ENCODE measurements around the gene GLRX3. TPM values are rescaled to one million over a fixed set of nuclear protein-coding genes. Genes with fewer than 3 reads are reported as not detected.

Gene GLRX3
- total and polyA plus RNA-seq, 12 donors: 34.1 to 130 (median 65.5) TPM

- no peak for TF ChIP-seq CTCF (IDR thresholded peaks at IDR 0.05)
- peaks cover 3 to 23% (median 8%) of the 10 kb centered on the region in 9 donors for H3K4me1 ChIP-seq
- 79 to 87% methylated on average over 25 of the region's 25 CpGs for WGBS, 2 donors
- no peaks in the 10 kb centered on the region for H3K9me3 ChIP-seq
- H3K4me3 ChIP-seq: no peak overlapping the region
- no peak overlapping the region for H3K27ac ChIP-seq
- intact Hi-C loops (cut with DNase I): loop anchor here in 9 of 10 donors (2.0 to 10.0 kb wide), 7 partner anchors 1595 to 1688 kb away; no protein-coding TSS in a partner anchor
- DNase-seq (peak in 1 of 2 donors; percentile 36), ATAC-seq (peak in 6 of 8 donors; percentile 2 to 15 (median 6))
- peaks cover 0 to 15% (median 0%) of the 10 kb centered on the region in 7 donors for H3K27me3 ChIP-seq
- H3K36me3 ChIP-seq: peaks cover 0 to 35% (median 6%) of the 10 kb centered on the region in 9 donors
Measured at GRCh38 chr10:130189608-130190054, 53.4 kb downstream of the GLRX3 start.

- Histone ChIP-seq H3K4me3 (peak overlapping the region; percentile 23 to 68 (median 64)), H3K9me3 (no peaks in the 10 kb centered on the region), H3K27me3 (peaks cover 0 to 15% (median 0%) of the 10 kb centered on the region in 7 donors), H3K27ac (peak overlapping the region in 2 of 10 donors; percentile 34 to 42), H3K4me1 (peaks cover 3 to 23% (median 8%) of the 10 kb centered on the region in 9 donors), H3K36me3 (peaks cover 0 to 30% (median under 1%) of the 10 kb centered on the region in 9 donors)
- TF ChIP-seq CTCF (IDR thresholded peaks at IDR 0.05): peak; percentile 100
- DNase-seq (peak; percentile 85 to 90), ATAC-seq (peak; percentile 84 to 93 (median 88))
- intact Hi-C loops (cut with DNase I): loop anchor here in 9 of 10 donors (2.0 to 10.0 kb wide), 7 partner anchors 1595 to 1687 kb away; no protein-coding TSS in a partner anchor
- 1 to 2% methylated on average over 80 to 81 of the region's 81 CpGs for WGBS, 2 donors
Measured at GRCh38 chr10:130190055-130190736, 54.0 kb downstream of the GLRX3 start.

- H3K36me3 ChIP-seq: peaks cover 0 to 24% (median 0%) of the 10 kb centered on the region in 9 donors
- no peak for DNase-seq
- peak overlapping the region; percentile 23 to 68 (median 64) for H3K4me3 ChIP-seq
- 13 to 15% methylated on average over 25 of the region's 25 CpGs for WGBS, 2 donors
- H3K4me1 ChIP-seq: peaks cover 3 to 23% (median 8%) of the 10 kb centered on the region in 9 donors
- peak in 6 of 8 donors; percentile 3 to 38 (median 8) for ATAC-seq
- peaks cover 0 to 15% (median 0%) of the 10 kb centered on the region in 7 donors for H3K27me3 ChIP-seq
- H3K27ac ChIP-seq: peak overlapping the region in 2 of 10 donors; percentile 34 to 42
- no peaks in the 10 kb centered on the region for H3K9me3 ChIP-seq
- TF ChIP-seq CTCF (IDR thresholded peaks at IDR 0.05): no peak
- intact Hi-C loops (cut with DNase I): loop anchor here in 9 of 10 donors (2.0 to 10.0 kb wide), 7 partner anchors 1594 to 1687 kb away; no protein-coding TSS in a partner anchor
Measured at GRCh38 chr10:130190737-130191115, 54.5 kb downstream of the GLRX3 start.

GRCh38 chr10:130191380-130191779 lies 55.2 kb downstream of the GLRX3 start:
- 84 to 93% methylated on average over 22 of the region's 22 CpGs for WGBS, 2 donors
- TF ChIP-seq CTCF (IDR thresholded peaks at IDR 0.05): no peak

More at GRCh38 chr10:130191380-130191779, 55.2 kb downstream of the GLRX3 start:
- no peaks in the 10 kb centered on the region for H3K9me3 ChIP-seq
- peaks cover 0 to 18% (median 0%) of the 10 kb centered on the region in 9 donors for H3K36me3 ChIP-seq
- DNase-seq: no peak
- H3K4me1 ChIP-seq: peaks cover 3 to 23% (median 8%) of the 10 kb centered on the region in 9 donors
- H3K27ac ChIP-seq: no peak overlapping the region
- no peak overlapping the region for H3K4me3 ChIP-seq
- intact Hi-C loops (cut with DNase I): loop anchor here in 9 of 10 donors (2.0 to 10.0 kb wide), 7 partner anchors 1593 to 1686 kb away; no protein-coding TSS in a partner anchor
- peaks cover 0 to 15% (median 0%) of the 10 kb centered on the region in 7 donors for H3K27me3 ChIP-seq
- no peak for ATAC-seq

Measured in heart right ventricle (tissue), 16 donors.